CD4-positive, alpha-beta T cell treated with Interleukin-17A for 4 hours (primary cell): ENCODE measurements around the gene MYO18A.
"Not testable (repeated sequence)": the region's sequence is repeated elsewhere in the genome, so short reads cannot be mapped to it uniquely, and the experiment has no call there.

Experiments used
- DNase-seq: peaks from one replicate; pipeline ENCODE4 v3.0.0-alpha.2; 2020; ENCODE audit warnings: mixed read lengths

The MYO18A gene

DNA sequence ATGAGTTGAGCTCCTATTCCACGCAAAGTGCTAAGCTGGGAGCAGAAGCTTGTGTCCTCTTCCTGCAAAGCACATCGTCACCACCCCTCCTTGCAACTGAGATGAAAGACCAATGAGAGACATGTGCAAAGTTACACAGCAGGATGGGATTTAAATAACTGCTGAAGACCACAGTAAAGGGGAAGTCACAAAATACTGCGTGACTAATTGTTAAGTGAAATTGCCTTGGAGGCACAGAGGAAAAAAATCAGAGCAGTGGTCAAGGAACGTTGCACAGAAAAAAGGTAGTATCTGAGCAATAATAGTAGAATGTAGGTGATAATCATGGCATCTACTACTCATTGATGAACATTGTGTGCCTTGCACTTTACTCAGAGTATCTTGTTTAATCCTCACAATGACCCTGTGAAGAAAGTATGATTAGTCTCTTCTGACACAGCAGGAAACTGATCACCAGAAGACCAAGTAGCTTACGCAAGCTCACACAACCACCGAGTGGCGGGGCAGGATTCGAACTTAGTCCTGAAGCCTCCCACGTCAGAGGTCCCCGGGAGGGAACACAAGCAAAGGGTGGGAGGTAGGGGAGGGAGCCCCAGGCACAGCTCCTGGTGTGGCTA is 15.4 kb upstream of the MYO18A start:
- DNase-seq, result no peak

DNA sequence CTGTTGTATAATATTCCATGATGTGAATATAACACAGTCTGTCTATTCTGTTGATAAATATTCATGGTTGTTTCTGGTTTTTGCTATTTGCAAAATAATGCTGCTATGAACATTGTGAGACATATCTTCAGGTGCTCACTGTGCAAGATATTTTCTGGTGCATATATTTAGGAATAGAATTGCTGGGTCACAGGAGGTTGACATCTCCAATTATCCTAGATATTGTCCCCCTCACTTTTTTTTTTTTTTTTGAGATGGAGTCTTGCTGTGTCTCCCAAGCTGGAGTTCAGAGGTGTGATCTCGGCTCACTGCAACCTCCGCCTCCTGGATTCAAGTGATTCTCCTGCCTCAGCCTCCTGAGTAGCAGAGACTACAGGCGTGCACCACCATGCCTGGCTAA is 14.5 kb upstream of the MYO18A start:
- no peak for DNase-seq

DNA sequence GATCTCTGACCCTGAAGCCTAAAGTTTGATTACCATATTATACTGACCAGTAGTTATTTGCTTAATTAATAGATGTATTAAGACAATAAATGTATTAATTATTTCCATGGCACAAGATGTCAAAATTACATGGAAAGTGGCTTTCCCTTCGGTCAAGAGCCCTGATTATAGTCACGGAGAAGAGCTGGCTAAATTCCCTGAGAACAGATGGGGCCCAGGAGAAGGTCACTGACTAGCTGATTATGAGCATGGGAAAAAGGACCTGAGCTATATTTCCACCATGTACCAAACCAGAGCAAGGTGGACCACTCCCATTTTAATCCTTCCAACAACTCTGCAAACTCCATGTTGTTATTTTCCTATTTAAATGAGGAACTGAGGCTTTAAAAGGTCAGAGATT is 12.9 kb upstream of the MYO18A start:
- no peak for DNase-seq

DNA sequence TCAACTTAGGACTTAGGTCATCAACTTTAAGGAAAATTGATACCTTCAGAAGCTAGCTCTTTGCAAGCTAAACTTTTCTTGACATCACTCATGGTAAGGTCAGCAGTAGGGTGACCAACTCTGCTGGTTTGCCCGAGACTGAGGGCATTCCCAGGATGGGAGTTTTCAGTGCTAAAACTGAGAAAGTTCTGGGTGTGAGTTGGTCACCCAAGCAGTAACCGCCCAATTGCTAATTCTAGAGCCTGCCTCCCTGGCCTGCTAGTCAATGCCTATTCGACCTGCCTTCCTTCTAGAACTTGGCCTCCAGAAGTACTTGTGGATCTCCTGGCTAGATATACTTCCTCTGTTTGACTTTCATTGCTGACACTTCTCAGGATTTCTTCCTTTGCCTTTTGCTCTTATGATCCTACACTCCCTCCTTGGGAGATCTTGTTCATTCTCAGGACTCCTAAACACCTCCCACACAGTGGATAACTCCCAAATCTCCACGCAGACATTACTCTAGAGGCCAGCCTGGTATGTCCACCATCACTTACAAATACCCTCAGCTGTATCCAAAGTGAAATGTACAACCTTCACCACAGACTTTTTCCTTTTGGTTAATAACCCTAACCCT is 10.5 kb upstream of the MYO18A start:
- no peak for DNase-seq

DNA sequence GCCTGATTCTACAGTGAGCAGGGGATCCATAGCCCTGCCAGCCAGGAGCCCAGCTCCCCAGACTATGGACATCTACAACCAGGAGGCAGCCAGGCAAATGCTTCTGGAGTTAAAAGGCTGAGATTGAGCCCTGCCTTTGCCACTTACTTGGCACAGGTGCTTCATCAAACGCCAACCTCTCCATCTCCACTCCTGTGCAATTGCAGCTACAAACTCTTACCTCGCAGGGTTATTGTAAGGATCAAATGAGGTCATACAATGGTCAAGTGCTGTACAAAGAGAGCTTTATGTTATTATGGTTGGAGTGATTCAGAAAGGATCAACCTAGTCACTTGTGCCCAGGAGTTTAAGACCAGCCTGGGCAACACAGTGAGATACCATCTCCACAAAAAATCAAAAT is 9.8 kb upstream of the MYO18A start:
- DNase-seq, result no peak

DNA sequence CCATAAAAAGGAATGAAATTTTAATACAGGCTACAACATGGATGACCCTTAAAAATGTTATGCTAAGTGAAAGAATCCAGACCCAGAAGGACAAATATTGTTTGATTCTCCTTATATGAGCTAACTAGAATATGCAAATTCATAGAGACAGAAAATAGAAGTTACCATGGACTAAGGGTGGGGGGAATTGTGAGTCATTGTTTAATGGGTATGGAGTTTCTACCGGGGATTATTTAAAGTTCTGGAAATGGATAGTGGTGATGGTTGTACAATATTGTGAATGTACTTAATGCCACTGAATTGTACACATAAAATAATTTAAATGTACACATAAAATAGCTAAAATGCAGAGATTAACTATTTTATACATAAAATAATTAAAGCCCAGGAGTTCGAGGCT is 9.2 kb upstream of the MYO18A start:
- DNase-seq, result no peak

DNA sequence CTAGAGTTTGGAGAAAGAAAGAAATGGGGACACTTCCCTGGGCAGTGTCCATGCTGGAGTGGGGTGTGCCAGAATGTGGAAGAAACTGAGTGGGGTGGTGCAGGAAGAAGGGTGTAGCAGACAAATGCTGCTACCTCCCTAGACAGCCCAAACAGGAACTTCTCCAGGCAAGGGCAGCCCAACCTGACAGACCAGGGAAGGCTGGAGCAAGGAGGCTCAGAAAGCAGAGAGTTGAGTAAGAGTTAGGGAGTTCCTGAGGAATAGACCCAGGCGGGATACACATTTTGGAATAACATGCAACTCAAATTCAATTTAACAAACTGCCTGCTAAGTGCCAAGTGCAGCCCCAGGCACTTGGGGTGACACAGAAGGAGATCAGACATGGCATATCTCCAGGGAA is 1.0 kb upstream of the MYO18A start:
- DNase-seq, result no peak

DNA sequence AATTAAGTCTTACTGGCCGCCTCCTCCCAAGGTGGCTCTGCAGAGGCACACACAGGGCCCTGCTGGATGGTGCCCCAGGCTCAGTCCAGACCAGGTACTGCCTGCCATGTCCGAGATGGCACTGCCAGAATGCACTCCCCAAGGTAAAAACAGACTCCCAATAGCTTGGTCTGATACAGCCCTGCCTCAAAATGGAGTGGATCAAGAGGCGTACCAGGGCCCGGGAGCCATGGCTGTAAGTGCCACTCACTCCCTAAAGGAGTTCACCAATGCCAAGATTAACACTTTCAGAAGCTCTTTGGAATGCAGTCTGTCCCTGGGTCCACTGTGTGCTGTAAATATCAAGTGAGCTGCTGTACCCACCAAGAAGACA is 576 bp upstream of the MYO18A start:
- peak; percentile 8 for DNase-seq

DNA sequence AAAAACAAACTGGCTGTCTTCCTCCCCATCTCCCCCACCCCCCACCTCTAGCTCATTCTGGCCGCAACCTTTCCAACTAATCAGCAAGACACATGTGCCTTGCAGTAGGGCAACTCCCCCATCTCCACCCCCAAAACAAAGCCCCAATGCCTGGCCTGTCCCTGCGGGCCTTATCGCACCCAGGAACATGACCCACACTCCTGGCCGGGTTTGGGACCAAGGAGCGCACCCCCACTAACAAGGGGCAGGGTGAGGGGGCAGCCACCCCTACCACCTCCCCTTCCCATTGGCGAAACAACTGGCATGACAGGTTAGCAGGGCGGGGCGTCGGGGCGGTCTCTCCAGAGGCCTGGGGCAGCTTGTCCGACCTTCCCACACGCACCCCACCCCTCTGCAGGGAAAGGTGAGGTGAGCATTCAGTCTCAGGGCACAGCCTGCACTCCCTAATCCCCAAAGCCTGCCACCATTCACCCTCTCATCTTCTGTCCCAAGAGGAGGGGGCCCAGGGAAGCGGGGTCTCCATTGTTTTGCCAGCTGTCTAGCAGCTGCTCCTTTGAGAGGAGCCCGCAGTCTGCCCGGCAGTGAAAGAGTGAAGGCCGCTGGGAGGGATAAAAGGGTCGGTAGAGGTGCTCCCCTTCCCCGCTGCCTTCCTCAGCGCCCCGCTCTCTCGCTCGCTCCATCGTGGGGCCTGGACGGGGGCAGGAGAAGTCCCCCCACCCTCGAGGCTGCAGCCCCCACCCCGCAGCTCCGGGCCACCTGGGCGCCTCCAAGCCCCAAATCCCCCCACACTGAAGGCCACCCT is 765 bp downstream of the MYO18A start:
- no peak for DNase-seq

DNA sequence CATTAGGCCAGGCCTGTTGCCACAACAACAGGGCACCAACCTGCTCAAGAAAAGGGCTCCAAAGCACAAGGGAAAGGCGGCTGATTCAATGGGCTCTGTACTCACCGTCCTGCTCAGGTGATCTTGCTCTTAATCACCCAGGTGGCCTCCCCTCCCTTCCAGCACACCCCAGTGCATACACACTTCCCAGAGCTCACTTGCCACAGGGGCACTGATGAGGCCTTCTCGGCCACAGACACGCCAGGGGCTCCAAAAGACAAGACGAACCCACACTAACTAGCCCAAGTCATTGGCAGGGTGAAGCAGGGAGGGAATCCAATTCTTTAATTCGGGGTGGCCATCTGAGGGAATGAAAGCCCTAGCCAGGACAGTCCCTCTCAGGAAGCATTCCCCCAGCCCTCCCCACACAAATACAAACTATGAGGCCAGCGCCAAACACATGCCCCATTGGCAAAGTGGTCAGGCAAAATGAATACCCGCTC is 1.4 kb downstream of the MYO18A start:
- DNase-seq, result no peak

DNA sequence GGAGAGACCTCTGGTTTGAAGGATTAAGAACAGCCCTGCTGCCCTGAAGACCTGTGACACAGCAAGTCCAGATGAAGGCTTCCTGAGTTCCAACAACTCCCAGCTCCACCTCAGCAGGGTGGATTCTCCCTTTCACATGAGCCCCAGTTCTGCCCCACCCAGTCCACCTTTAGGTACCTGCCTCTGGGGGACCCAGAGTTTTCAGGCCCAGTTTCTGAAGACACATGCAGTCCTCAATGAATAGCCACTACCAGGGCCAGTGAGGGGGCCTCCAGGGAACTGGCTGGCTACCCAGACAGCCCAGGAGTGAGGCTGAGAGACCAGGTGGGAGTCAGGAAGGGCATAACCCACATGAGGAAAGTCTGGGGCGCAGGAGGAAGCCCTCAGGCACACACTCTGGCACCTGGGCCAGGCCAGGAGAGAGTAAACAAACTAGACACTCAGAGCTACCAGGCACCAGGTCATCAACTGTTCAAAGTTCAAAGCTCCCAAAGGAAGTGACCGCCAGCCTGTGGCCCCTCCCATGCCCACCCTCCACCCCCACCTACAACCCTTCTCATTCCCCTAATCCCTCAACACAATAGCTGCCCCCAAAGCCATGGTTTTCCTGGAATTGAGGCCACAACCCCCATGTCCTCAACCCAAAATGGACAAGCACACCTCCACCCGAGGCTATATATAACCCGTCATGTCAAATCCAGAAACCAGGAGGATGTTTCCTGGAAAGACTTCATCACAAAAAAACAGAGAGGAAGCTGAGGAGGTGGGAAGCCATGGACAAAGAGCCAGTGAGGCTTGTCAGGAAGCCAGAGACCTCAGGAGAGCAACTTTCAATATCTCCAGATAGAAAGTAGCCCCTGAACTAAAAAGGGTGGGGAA is 2.1 kb downstream of the MYO18A start:
- DNase-seq, result no peak

DNA sequence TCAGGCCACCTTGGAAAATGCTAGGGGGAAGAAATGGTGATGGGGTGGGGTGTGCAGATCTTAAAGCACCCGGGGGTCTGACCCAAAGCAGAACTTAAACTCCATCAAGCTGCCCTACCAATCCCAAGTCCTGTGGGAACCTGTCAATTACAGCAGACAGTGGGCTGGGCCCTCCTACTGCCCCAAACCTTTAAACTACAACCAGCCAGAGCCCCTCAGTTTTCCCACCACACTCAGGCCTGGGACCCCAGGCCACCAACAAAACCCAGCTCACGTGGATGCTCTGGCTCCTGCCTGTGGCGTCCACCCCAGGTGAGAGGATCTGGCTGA is 2.7 kb downstream of the MYO18A start:
- DNase-seq, result no peak

DNA sequence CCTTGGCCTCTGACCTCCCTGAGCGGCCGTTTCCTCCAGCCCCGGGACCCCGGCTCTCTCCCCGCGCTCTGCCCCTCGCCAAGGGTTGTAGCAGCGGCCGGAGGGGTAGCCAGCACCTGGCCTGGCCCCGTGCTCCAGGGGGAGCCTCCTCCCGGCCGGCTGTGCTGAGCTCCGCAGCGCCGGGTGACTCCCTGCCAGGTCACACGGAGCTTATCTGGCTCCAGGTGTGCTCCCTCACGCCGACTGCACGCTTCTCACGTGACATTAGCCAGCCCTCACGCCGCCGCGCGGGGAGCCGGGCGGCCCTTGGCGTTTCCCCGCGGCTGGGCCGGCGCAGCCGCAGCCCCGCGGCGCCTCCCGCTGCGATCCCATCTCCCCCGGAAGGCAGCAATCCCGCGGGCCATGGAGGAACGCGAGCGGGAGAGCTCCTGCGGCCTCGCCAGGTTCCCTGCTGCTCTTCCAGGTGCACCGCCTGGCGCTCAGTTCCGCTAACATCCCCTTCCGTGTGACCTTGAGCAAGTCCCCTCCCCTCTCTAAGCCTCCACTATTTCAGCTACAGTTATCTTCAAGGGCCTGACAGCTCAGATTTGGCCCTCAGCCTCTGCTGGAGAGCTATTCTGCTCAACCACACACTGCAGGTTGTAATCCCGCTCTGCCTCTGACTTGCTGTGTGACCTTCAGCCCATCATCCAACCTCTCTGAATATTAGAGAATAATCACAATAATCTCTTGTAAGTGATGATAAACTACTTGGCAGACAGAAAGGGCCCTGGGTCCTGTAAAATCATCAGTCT is 3.4 kb downstream of the MYO18A start:
- peak; percentile 74 for DNase-seq

DNA sequence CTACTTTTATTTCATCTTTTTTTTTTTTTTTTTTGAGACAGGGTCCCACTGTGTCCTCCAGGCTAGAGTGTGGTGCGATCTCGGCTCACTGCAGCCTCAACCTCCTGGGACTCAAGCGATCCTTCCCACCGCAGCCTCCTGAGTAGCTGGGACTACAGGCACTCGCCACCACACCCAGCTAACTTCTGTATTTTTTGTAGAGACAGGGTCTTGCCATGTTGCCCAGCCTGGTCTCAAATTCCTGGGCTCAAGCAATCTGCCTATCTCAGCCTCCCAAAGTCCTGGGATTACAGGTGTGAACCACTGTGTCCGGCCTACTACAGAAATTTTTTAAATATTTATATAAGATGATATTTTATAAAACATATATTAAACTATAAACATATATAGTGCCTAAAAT is 4.8 kb downstream of the MYO18A start:
- no peak for DNase-seq

DNA sequence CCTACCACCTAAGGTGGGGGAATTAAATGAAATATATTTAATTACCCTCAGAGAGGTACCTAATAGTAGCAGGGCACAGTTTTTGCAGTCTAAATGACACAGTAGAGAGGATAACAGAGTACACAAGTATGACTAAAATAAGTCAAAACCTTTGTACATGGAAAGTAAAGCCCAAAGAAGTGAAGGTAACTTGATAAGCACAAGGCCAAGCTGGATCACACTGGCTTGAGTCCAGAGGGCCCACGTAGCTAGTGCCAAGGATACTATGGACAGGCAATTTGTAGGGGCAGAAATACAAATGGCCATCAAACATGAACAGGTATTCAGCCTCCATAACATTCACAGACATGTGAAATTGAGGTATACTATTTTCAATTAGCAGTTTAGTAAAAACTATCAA is 7.6 kb downstream of the MYO18A start:
- no peak for DNase-seq

DNA sequence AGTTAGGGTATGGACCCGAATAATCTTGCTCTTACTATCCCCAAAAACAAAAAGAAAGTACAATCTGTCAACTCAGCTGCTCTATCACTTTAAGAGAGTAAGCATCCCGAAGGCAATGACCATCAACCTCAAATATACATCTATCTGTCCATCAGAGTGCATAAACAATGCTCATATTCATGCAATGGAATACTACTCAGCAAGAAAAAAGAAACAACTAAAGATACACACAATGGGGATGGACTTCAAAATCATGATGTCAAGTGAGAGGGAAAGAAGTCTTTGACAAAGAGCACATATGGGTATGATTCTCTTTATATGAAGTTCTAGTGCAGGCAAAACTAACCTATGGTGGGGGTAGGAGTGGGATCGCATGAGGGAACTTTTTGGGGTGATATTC is 9.5 kb downstream of the MYO18A start:
- no peak for DNase-seq

DNA sequence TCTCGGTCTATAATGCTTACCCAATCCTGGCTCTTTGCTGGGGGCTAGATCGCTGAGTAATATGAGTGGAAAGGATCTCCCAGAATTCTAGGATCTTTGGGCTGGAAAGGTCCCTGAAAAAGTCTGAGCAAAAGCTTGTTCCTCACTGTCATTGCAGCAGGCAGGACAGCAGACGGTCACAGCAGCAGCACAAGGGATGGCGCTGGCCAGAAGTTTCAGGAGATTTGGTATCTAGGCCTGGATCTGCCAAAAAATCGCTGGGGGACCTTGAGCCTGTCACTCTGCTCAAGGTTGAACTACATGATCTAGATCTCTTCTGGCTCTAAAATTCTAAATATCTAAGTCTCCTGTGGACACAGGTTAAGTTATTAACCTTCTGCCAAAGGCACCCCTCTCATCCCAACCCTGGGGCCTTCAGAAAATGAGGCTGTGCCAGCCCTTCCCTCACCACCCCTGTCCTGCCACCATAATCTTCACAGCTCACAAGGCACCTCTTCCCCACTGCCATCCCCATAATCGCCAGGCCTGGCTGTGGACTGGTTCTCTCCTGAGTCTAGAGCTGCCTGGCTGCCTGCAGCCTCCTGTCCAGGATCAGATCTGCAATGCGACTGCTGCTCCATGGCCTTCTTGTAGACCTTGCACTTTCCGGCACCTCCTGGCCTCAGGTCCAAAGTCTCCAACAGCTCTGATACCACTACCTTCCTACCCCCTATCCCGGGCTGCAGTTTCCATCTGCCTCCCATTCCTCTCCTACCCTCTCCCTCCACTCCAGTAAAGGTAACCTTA is 10.2 kb downstream of the MYO18A start:
- DNase-seq, result no peak

DNA sequence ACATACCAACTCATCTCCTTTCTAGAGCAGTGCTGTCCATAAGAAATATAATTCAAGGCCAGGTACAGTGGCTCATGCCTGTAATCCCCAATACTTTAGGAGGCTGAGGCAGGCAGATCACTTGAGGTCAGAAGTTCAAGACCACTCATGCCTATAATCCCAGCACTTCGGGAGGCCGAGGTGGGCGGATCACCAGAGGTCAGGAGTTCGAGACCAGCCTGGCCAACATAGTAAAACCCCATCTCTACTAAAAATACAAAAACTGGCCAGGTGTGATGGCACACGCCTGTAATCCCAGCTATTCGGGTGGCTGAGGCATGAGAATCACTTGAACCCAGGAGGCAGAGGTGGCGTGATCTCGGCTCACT is 11.5 kb downstream of the MYO18A start:
- DNase-seq, result not testable (repeated sequence)

DNA sequence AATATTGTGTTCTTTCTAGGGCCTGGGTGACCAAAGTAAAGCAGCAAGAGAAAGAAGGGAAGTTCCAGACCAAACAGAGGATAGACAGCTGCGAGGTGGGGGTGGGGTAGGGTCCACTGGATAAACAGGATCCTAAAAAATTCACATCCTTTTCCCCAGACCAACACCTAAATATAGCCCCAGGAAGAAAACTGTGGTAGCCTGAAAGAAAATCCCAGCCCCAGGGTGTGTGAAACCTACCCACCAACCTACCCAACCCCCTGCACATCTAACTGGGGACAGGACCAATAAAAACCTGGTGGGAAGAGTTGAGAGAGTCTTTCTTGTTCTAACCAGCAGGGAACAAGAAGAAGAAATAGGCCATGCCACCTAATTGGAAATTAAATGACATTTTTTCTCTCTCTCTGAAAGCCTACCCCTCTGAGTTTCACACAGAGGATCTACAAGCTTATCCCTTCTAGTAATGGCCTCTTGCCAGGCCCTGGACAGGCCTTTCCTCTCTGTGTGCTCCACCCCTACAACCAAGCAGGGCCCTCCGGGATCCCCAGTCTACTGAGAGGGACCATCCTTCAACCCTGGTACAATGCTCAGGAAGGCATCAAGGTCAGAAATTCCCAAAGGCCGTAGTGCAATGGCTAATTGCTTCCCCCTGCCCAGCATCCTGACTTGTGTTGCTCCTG is 12.0 kb downstream of the MYO18A start:
- no peak for DNase-seq

DNA sequence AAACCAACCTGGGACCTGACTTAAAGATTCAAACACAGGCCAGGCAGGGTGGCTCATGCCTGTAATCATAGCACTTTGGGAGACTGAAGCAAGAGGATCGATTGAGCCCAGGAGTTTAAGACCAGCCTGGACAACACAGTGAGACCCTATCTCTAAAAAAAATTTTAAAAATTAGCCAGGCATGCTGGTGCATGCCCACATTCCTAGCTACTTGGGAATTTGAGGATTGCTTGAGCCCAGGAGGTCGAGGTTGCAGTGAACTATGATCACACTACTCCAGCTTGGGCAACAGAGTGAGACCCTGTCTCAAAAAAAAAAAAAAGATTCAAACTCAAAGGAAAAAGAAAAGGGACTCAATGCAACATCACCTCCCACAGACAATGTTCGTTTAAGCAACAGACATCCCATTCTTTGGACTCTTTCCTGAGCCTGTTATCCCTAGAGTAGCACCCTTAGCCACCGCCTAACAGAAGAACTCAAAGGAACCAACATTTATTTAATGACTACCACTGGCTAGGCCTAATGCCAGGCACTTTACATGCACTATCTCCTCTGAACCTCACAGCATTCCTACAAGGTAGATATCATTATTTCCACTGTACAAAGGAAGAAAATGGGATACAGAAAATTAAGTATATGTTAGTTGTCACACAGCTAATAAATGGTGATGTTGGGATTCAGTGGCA is 12.7 kb downstream of the MYO18A start:
- DNase-seq, result no peak

DNA sequence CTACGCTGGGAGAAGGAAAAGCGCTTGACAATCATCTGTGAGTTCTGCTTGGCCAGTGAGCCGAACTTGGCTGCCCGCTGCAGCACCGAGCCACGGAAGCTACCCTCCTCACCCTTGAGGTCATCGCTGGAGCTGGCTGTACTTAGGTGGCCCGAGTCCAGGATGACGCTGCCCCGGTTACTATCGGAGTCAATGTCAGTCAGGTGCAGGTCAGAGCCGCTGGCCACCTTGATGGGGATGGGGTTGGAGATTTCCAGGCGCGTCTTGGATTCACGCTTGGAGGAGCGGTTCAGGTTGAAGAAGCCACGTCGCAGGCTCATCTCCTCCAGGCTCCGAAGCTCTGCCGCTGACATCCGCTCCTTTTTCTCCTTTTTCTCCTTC is 13.7 kb downstream of the MYO18A start:
- DNase-seq, result no peak
